NCI-H510A (cell line): ENCODE results near the gene FSTL3.
"Not testable (repeated sequence)": the region's sequence is repeated elsewhere in the genome, so short reads cannot be mapped to it uniquely, and the experiment has no call there.

ENCODE experiments used
- DNase-seq: peaks from one replicate; lab custom pipeline; 2025; lab: John Stamatoyannopoulos, UW

Gene FSTL3

GRCh38 chr19:711254-711653 lies 35.1 kb downstream of the FSTL3 start:
- no peak for DNase-seq

- DNase-seq, result no peak
Observed at GRCh38 chr19:715347-715746, 39.2 kb downstream of the FSTL3 start.

- DNase-seq, result no peak
Observed at GRCh38 chr19:718251-718951, 42.2 kb downstream of the FSTL3 start.

GRCh38 chr19:718991-719512 lies 42.9 kb downstream of the FSTL3 start:
- DNase-seq, result no peak

- DNase-seq, result no peak
Observed at GRCh38 chr19:719636-720344, 43.6 kb downstream of the FSTL3 start.

GRCh38 chr19:720345-721160 lies 44.4 kb downstream of the FSTL3 start:
- DNase-seq, result no peak

- no peak for DNase-seq
Observed at GRCh38 chr19:722553-723101, 46.4 kb downstream of the FSTL3 start.

- DNase-seq, result no peak
Observed at GRCh38 chr19:723247-723646, 47.1 kb downstream of the FSTL3 start.

GRCh38 chr19:723714-724113 lies 47.5 kb downstream of the FSTL3 start:
- no peak for DNase-seq

- no peak for DNase-seq
Observed at GRCh38 chr19:725461-726089, 49.4 kb downstream of the FSTL3 start.

GRCh38 chr19:726993-727956 lies 51.1 kb downstream of the FSTL3 start:
- no peak for DNase-seq

- no peak for DNase-seq
Observed at GRCh38 chr19:728011-728410, 51.8 kb downstream of the FSTL3 start.

GRCh38 chr19:729564-729963 lies 53.4 kb downstream of the FSTL3 start:
- not testable (repeated sequence) for DNase-seq

- DNase-seq, result no peak
Observed at GRCh38 chr19:729965-730668, 53.9 kb downstream of the FSTL3 start.

- DNase-seq, result no peak
Observed at GRCh38 chr19:731000-731399, 54.8 kb downstream of the FSTL3 start.

- DNase-seq, result no peak
Observed at GRCh38 chr19:732148-733069, 56.2 kb downstream of the FSTL3 start.
